HepG2 (cell line): ENCODE results near the gene BBS9.

ENCODE experiments used
- CTCF ChIP-seq: sonication (generic); formaldehyde crosslinking; IDR thresholded peaks from 2 replicates; pipeline ENCODE4 v1.5.0; 2020; ENCODE audit warnings: mild to moderate bottlenecking, missing genetic modification reagents, moderate library complexity
- SMC3 ChIP-seq: IDR thresholded peaks from 2 replicates; pipeline ENCODE4 v1.6.1; 2011; ENCODE audit warnings: low read length, improper control_type of control experiment
- TGIF2 ChIP-seq: IDR thresholded peaks from 2 replicates; pipeline ENCODE4 v1.6.1; 2016; ENCODE audit warnings: control low read depth, missing compliant biosample characterization
- ZNF558 ChIP-seq: sonication (generic); formaldehyde crosslinking; IDR thresholded peaks from 2 replicates; pipeline ENCODE4 v1.9.0; 2022; ENCODE audit warnings: mild to moderate bottlenecking, missing genetic modification reagents, borderline replicate concordance
- ZNF878 ChIP-seq: sonication (generic); formaldehyde crosslinking; IDR thresholded peaks from 2 replicates; pipeline ENCODE4 v1.8.1; 2023; ENCODE audit warnings: mild to moderate bottlenecking, missing genetic modification reagents, moderate library complexity

DNA sequence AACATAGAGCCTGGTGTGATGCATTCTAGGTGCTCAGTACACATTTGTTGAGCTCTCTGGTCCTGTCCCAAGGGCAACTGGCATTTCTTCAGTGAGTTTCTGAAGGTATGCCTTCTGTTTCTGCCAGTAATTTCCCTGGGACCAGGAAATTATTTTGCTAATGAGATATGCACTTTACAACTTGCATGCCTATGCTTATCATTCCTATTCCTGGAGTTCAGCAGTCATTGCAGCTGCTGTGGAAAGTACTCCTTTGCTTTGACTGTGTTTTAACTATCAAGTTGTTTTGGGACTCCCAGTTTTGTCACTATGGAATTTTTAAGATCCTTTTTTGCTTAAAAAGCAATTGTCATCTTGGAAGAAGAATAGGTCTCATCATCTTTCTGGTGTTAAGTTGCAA lies 283.0 kb downstream of the BBS9 start:
- TF ChIP-seq CTCF (CRISPR knock-in tag), result no peak
- no peak for TF ChIP-seq ZNF878 (CRISPR knock-in tag)
- TF ChIP-seq TGIF2 (CRISPR knock-in tag), result no peak
- TF ChIP-seq ZNF558 (CRISPR knock-in tag), result no peak
- TF ChIP-seq SMC3, result no peak
